GM21423 (cell line): Measurements from ENCODE around the gene SYCP2L.
"Not testable (repeated sequence)": the region's sequence is repeated elsewhere in the genome, so short reads cannot be mapped to it uniquely, and the experiment has no call there.

Experiments
- ATAC-seq: cut with Tn5 transposase; IDR thresholded peaks from one replicate; pipeline ENCODE4 v1.9.1; 2021; ENCODE audit warnings: mild to moderate bottlenecking, moderate library complexity; ENCODE audit not compliant: unreplicated experiment

The SYCP2L gene

GRCh38 chr6:11003297-11003696 lies 116.4 kb downstream of the SYCP2L start:
- ATAC-seq: not testable (repeated sequence)

- no peak for ATAC-seq
Measured at GRCh38 chr6:11006061-11006460, 119.2 kb downstream of the SYCP2L start.

GRCh38 chr6:11007715-11008608 lies 121.1 kb downstream of the SYCP2L start:
- ATAC-seq: no peak

- no peak for ATAC-seq
Measured at GRCh38 chr6:11008821-11009220, 122.0 kb downstream of the SYCP2L start.

GRCh38 chr6:11009353-11009752 lies 122.5 kb downstream of the SYCP2L start:
- ATAC-seq: peak; percentile 54

- ATAC-seq: no peak
Measured at GRCh38 chr6:11011787-11012234, 125.0 kb downstream of the SYCP2L start.

- no peak for ATAC-seq
Measured at GRCh38 chr6:11012295-11012754, 125.5 kb downstream of the SYCP2L start.

GRCh38 chr6:11012976-11013720 lies 126.3 kb downstream of the SYCP2L start:
- no peak for ATAC-seq

- ATAC-seq: no peak
Measured at GRCh38 chr6:11013721-11014070, 126.8 kb downstream of the SYCP2L start.

GRCh38 chr6:11015102-11015501 lies 128.2 kb downstream of the SYCP2L start:
- ATAC-seq: no peak

GRCh38 chr6:11016452-11016851 lies 129.6 kb downstream of the SYCP2L start:
- ATAC-seq: no peak

GRCh38 chr6:11017090-11017489 lies 130.2 kb downstream of the SYCP2L start:
- no peak for ATAC-seq

GRCh38 chr6:11018225-11018624 lies 131.4 kb downstream of the SYCP2L start:
- ATAC-seq: no peak

GRCh38 chr6:11021003-11021402 lies 134.2 kb downstream of the SYCP2L start:
- no peak for ATAC-seq

- ATAC-seq: no peak
Measured at GRCh38 chr6:11021714-11022113, 134.9 kb downstream of the SYCP2L start.

GRCh38 chr6:11023032-11023431 lies 136.2 kb downstream of the SYCP2L start:
- no peak for ATAC-seq
